HG03097 (cell line): ENCODE measurements around the gene EMC9.

ENCODE experiments used
- ATAC-seq: cut with Tn5 transposase; IDR thresholded peaks from one replicate; pipeline ENCODE4 v1.9.1; 2021; ENCODE audit not compliant: unreplicated experiment, low FRiP score

Gene EMC9, protein sequence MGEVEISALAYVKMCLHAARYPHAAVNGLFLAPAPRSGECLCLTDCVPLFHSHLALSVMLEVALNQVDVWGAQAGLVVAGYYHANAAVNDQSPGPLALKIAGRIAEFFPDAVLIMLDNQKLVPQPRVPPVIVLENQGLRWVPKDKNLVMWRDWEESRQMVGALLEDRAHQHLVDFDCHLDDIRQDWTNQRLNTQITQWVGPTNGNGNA

DNA sequence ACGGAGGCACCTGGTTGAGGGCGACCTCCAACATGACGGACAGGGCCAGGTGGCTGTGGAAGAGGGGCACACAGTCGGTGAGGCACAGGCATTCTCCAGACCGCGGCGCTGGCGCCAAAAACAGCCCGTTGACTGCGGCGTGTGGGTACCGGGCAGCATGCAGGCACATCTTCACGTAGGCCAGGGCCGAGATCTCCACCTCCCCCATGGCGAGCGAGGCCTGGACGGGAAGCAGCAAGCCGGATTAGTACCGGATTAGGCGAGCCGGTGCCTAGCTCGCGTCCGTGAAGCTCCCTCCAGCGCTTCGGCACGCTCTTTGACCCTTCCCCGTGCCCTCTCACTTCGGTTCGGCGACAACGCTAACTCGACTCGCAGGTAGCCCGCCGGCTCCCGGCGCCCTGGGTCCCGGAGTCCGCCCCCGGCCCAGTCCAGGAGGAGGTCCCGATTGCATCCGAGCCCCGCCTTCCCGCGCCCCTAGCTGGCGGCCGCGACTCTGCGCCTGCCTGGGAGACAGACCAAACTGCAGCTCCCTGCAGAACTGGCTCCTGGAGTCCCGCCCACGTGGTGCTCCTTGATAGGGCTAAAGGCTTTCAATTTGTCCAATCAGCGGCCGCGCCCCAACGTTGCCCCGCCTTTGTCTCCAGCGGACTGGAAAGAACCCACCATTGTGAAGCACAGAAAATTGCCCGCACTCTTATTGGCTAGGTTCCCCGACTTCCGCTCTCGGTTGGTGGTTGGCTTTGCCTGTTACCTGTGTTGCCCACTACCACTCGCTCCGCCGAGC, at the start of gene EMC9:
Gene EMC9, minus strand, starts transcription at position 495 of the 784 bp plus-strand sequence. Its CDS starts 287 bp downstream, at position 208.
- ATAC-seq, result peak; percentile 72

DNA sequence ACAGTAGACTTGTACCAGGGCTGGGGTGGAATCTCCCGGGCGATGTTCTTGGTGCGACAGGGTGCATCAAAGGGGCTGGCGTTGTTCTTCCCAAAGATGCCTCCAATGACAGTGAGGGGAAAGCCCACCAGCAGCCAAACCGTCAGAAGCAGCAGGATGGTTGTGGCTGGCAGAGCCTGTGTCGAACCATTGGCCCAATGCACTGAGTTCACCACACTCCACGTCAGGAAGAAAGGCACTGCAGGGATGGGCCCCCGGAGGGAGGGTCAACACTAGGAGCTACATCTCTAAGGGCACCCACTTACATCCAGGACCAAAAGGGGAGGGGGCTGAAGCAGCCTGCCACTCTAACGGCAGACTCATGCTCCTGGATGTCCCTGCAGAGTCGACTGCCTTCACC, 49.0 kb upstream of the EMC9 start:
- ATAC-seq, result no peak

DNA sequence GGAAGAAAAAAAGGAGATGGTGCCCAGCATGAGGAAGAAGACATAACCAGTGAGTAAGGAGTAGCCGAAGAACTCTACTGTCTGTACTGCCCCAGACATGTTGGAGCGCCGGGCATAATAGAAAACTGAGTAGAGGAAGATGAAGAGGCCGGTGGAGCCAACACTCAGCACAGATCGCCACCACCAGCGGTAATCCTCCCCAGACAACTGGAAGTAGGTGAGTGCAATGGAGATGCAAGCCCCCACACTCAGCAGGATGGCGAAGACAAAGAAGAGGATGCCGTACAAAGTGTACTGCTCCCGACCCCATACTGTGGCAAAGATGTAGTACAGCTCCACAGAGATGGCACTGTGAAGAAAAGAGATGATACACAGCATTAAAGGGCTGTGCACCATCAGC, 48.1 kb upstream of the EMC9 start:
- ATAC-seq, result no peak

DNA sequence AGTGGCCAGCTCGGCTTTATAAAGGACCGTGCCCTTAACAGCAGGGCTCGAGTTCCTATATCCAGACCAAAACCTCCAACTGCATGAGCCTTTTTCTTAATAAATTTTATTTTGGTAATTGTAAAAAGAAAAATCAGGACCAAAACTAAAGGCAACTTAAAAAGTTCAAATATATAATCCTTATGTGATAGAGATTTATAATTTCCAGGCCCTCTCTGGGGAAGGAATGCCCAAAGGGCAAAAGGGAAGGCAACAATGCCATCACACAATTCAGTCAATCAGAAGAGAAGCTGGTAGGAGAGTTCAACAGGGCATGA, 47.6 kb upstream of the EMC9 start:
- no peak for ATAC-seq

DNA sequence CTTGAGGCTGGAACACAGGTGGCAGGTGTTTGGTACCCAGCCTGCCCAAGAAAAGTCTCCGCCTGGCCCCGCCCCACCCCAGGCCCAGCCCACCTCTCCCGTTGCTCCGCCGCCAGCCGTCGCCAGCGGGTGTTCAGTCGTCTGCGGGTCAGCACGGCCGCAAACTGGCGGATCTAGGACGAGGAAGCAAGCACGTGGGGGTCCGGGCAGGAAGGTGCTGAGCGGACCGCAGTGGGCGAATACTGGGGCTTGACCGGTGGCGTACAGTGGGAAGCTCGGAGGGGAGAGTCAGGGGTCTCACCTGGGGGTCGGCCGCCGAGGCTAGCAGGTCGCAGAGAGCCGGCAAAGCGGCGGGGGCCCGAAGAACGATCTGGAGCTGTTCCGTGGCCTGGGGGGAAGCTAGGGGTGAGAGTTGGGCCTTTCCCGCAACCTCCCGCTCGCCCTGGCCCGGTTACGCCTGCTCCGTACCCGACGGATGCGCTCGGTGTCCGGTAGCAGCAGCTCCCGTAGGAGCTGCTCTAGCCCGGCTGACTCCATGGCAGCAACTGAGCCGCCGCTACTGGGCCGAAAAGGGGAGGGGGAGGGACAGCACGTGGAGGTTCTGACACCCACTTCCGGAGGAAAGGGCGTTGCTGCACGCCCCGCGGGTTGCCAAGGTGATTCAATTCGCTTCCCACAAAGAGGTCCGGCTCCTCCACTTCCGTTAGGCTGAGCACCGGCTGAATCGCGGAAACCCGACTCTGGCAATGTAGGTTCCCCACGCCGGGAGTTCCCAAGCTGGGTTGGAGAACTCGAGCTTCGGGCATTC, 47.1 kb upstream of the EMC9 start, which contains the start of gene IPO4:
Gene IPO4, minus strand, starts transcription at position 566 of the 808 bp plus-strand sequence. Its CDS starts 29 bp downstream, at position 537.
- ATAC-seq, result peak; percentile 75

DNA sequence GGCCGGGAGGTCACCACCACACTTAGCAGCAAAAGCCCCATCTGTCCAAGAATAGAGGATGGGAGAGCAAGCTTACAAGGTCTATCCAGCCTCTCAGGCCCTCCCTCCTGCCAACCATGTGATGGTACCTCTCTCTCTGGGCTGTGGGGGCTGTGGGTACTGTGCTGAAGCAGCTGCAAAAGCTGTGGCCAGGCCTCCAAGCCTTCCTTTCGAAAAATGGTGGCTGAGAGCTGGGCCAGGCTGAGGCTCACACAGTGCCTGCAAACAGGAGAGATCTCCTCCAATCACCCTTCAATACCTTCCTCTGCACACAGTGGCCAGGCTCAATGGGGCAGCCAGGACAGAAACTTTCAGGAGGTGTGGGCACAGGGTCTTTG, 46.1 kb upstream of the EMC9 start:
- no peak for ATAC-seq

DNA sequence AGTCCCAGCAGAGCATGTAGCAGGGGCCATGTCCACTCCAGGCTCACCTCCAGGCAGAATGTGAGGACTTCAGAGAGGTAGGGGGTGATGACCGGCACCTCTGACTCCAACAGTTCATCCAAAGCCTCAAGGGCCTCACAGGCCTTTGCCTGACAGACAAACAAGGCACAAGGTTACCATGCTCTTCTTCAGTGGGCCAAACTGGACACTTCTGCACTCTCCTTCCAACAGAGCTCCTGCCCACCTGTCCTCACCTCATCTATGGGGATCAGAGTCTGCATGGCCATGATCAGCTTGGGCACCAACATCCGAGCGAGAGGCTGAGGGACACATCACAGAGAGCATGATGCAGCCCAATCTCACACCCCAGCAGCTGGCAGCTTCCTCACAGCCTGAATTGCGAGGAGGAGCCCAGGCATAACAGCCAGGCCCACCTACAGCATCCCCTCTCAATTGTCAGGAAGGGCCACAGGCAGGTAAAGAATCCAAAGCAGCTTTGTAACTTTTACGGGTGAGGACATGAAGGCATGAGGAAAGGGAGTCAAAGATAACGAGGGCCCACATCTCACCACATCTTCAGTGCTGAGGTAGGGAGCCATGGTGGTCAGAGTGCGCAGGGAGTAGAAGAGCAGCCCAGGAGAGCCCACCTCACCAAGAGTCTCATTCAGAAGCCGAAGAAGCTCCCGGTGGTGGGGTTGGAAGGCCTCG, 45.6 kb upstream of the EMC9 start:
- ATAC-seq, result no peak

DNA sequence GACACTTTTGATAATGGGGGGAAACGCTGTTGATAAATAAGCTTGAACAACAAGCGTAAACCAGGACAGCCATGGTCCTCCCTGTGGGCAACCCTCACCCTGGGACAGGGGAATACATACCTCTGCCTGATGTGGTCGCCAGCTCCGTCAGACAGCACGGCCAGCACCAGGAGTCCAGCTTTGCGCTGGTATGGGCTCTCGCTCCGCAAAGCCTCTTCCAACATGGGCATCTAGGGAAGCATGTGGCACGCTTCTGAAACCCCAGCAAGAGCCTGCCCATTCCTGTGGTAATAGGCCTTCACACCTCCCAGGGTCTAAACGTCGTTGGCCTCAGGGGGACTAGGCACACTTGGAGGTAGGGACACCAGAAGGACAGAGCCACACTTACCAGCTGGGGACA, 44.4 kb upstream of the EMC9 start:
- no peak for ATAC-seq

DNA sequence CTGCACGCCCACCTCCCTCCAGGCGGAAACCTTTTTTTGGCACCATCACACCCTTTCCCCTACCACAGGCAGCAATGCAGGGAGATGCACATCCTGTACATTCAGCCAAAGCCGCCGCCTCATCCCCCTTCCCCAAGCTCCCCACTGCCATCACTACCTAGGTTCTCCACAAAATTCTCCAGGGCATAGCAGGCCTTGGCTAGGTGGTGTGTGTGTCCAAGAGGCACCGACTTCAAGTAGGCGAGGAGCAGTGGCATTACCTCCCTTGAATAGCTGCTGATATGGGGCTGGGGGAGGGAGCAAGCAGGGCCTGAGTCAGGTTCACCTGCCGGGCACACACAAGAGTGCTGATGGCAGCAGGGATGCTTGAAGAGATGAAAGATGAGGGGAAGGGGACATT, 43.6 kb upstream of the EMC9 start:
- ATAC-seq, result no peak

DNA sequence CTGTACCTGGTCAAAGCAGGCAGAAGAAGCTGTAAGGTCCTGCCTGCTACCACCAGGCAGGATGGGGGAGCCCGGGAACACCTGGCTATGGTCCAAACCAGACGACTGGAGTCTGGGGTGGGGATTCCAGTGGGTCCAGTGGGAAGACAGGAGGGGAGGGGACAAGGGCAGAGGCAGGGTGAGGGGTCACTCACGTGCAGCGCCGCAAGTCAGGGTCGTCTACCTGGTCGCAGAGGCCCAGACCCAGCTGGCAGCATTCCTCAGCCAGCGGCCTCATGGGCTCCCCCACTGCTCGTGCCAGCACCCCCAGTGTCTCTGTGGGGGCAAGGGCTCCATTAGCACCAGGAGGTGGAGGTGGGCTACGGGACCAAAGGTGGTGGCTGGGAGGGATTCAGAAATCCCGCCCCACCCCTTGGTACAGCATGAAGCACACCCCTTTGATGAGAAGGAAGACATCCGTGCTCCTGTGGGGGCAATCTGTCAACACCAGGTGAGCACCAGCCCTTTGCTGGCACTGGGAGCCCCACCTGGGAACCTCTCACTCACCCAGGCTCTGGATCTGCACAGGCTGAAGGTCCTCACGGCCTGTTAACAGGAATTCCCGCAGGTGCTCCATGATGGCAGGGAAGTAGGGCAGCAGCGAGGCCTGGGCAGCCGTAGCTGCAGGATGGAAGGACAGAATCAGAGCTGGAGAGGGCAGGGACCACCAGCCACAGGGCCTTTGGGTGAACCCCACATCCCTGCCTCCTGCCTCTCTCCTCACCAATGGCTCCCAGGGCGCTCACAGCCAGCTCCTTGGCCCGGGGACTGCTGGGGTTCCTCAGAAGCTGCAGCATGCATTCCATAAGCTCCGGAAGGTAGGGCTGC, 42.9 kb upstream of the EMC9 start:
- ATAC-seq, result no peak

DNA sequence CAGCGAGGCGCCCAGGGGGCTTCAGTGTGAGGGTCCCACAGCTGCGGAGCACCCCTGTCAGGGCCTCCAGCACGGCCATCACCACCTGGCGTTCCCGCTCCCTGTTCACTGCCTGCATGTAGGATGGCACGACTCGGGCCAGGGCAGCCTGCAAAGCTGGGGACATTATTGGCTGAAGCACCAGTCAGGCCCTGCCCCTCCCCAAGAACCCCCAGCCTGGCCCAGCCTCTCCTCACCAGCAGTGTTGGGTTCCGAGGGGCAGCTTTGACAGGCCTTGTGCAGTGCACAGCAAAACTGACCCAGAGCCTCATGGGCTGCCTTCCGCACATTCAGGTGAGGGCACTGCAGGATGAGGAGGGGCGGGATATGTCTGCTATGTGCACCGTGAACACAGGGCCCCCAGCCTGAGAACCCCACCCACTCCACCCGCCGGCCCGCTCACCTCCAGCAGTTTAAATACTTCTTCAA, 41.7 kb upstream of the EMC9 start:
- no peak for ATAC-seq

DNA sequence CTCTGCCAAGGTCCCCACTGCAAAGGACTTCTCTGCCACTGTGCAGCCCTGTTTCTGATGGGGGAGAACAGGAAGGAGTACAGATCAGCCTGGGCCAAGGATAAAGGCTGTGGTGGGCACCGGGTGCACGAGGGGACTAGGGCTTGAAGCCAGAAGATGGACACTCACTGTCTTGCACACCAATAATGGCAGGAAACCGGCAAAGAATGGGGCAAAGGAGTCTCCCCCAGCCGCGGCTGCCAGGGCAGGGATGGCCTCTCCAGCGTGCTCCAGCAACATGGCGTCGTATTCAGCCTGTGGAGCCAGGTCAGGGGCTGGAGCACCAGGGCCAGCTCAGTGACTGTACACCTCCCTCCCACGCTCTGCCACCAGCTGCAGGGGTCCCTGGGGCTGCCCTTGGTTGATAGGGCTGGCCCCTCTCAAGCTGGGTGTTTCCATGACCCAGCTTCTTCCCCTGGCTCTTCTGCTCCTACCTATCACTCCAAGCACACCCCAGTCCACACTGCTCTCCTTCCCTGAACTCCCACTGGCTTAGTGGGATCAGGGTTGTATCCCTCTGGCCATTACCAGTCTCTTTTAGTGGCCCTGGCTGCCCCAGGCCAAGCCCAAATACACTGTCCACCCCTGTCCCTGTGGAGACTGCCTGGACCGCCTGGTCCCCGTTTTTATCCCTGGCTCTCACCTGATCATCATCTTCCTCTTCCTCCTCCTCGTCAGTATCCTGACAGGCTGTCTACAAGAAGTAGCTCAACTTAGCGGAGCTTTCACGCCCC, 40.9 kb upstream of the EMC9 start:
- no peak for ATAC-seq

DNA sequence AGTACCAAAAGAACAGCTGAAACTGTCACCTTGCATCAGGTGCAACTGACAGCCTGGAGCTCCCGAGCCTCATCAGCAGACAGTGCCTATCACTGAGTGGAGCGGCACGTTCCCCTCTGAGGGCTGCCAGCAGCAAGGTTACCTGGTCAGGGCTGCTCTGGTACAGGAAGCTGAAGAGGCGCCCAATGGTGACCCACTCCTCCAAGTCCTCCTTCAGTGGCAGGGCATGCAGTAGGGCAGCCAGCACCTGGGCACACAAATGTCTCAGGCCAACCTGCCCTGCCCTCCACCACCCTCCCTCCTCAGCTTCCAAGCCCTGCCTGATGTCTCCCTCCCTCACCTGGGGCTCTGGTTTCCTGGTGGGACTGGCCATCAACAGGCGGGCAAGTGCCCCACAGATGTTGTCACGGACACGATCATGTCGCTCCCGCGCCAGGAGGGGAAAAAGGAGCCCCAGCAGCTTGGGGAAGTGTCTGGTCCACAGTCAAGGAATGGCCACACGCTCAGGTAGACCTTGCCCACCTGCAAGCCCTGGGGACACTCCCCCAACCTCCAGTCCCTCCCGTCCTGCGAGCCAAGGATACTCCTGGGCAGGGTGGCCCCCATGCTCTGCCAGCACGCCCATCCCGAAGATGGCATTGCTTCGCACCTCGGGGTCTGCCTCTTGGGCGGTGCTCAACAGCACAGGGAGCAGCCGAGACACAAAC, 40.1 kb upstream of the EMC9 start:
- ATAC-seq, result no peak

DNA sequence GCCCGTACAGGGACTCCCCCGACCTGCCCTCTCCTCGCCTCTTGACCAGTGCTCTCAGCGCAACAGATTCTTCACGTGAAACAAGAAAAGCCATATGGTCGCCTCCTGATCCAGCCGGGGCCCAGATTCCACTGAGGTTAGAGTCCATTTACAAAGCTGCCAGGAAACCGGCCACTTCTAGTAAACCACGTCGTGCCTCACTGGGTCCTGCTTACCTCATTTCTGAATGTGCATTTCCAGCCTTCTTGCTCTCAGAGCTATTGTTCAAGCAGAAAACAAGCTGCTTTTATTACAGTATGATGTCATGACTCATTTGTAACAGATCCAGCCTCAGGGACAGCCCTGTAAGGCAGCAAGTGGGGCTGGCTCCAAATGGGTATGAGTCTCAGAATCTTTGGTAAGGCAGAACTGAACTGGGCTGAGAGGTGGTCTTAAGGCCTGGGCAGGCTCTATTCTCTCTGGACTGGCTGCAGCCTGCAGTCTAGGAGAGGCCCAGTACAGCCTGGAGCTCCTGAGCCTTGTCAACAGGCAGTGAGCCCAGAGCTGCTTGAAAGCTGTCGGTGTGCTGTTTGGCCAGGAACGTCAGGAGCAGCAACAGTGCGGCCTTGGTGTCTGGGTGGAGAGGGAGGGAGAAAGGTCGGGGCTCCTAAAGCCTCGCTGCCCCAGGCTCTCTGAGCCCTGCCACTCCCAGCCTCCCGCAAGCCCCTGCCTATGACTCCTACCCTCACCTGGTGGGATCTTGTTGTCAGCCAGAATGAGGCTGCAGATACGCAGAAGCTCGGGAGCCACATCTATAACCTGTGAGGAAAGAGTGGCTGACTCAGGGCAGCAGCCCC, 38.8 kb upstream of the EMC9 start:
- ATAC-seq, result no peak

DNA sequence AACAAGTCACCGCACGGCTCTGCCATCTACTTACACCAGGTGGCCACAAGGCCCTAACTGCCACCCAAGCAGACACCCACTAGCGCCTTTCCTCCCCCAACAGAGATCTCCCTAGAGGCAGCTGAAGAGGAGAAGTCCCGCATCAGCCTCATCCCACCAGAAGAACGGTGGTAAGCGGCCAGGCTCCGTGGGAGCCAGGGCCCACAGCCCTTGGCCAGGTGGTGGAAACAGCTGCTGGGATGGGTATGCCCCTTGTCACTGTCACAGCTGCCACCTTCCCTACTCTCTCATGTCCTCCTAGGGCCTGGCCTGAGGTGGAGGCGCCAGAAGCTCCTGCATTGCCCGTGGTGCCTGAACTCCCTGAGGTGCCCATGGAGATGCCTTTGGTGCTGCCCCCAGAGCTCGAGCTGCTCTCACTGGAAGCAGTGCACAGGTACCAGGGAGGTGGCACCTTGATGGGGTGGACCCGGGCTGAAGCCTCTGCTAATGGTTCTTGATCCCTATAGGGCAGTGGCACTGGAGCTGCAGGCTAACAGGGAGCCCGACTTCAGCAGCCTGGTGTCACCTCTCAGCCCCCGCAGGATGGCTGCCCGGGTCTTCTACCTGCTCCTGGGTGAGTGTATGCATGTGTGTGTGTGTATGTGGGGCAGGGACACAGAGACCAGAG, 38.0 kb upstream of the EMC9 start:
- no peak for ATAC-seq

DNA sequence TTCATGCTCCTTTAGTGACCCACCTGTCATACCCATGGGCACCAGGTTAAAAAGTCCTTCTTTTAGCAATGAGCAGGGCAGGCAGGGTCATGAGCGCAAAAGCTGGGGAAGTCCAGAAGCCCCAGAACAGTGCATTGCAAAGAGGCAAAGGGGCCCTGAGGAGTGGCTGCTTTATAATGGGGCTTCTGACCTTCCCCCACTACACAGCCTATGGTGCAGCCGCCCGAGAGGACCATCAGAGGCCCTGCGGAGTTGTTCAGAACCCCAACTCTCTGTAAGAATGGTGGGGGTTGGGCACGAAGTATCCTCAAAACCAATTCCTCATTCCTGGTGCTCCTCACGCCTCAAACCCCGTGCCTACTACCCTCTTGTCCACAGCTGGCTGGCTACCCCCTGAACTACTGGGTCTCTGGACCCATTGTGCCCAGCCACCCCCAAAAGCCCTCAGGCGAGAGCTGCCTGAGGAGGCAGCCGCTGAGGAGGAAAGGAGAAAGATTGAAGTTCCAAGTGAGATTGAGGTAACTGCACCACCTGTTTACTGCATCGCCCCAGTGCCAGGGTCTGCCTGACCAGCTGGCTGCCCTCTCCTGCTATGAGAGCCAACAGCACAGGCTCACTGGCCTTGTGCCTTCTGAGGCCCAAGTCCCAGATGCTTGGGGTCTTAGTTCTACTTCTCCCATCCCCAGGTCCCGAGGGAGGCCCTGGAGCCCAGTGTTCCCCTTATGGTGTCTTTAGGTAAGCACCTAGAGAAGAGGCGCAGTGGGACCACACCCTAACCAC, 37.2 kb upstream of the EMC9 start:
- ATAC-seq, result no peak
